ENCODE data around the gene NFE2.

Gene NFE2

GRCh38 chr12:54349036-54349435, 48.2 kb upstream of the NFE2 start:
- ATAC-seq: no peak

DNA sequence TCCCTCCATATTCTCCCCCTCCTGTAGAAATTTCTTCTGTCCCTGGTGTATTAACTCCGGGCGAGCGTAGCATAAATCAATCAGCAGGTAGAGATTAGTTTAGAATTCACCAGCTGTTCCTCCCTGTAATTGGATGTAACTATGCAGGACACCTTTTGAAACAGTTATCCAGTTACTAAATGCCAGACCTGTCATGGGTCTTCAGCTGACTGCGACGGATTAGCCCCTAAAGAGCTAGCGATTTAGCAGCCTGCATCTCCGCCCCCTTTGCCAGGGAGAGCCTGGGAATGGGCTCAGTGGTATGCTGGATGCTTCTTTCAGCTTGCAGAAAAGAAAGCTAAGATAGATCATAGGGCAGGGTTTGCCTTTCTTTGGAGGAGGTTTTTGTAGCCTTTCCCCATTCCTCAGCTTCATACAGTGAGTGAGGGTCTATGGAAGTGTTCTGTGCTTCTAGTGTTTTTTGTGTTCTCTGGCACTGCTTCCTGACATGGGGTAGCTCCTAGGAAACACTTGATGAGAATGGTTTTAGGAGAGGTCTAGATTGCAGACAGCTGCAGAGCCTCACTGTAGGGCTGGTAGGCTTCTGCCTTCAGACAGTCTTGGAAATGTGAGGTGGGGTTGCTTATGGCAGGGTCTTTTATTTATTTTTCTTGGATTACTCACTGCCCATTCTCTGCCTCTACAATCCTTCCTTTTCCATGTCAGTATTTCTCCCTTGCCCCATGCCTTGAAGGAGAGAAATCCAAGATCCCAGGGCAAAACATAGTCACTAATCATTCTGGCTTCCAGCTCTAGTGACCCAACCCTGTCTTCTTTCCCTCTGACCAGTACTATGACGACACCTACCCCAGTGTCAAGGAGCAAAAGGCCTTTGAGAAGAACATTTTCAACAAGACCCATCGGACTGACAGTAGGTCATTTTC, 40.8 kb upstream of the NFE2 start:
- no peak for TF ChIP-seq BACH2 (CRISPR knock-in tag; IDR thresholded peaks at IDR 0.05; ENCODE audit: borderline replicate concordance)
- no peak for ATAC-seq

More at GRCh38 chr12:54349036-54349435, 48.2 kb upstream of the NFE2 start:
- TF ChIP-seq ISL1 (CRISPR knock-in tag; IDR thresholded peaks at IDR 0.05) (no peak), TOX (CRISPR knock-in tag; IDR thresholded peaks at IDR 0.05; ENCODE audit: borderline replicate concordance) (no peak), ZC3H10 (CRISPR knock-in tag; IDR thresholded peaks at IDR 0.05) (no peak), RARB (CRISPR knock-in tag; IDR thresholded peaks at IDR 0.05) (no peak), ZNF8 (CRISPR knock-in tag; IDR thresholded peaks at IDR 0.05) (no peak), ARNTL (CRISPR knock-in tag; IDR thresholded peaks at IDR 0.05; ENCODE audit: borderline replicate concordance, low read depth) (no peak), ZNF565 (CRISPR knock-in tag; conservative IDR thresholded peaks at IDR 0.05; ENCODE audit: low read depth) (no peak), CSDC2 (CRISPR knock-in tag; IDR thresholded peaks at IDR 0.05) (no peak), BACH2 (CRISPR knock-in tag; IDR thresholded peaks at IDR 0.05; ENCODE audit: borderline replicate concordance) (no peak), PPARA (CRISPR knock-in tag; IDR thresholded peaks at IDR 0.05; ENCODE audit: borderline replicate concordance) (no peak), POU6F1 (CRISPR knock-in tag; IDR thresholded peaks at IDR 0.05; ENCODE audit: borderline replicate concordance, low read depth) (no peak), TCF4 (CRISPR knock-in tag; IDR thresholded peaks at IDR 0.05; ENCODE audit: borderline replicate concordance) (no peak), OSR1 (CRISPR knock-in tag; IDR thresholded peaks at IDR 0.05) (no peak), GLIS3 (CRISPR knock-in tag; IDR thresholded peaks at IDR 0.05) (no peak), ESRRG (CRISPR knock-in tag; IDR thresholded peaks at IDR 0.05) (no peak)
- TF ChIP-seq, protein P1, sequence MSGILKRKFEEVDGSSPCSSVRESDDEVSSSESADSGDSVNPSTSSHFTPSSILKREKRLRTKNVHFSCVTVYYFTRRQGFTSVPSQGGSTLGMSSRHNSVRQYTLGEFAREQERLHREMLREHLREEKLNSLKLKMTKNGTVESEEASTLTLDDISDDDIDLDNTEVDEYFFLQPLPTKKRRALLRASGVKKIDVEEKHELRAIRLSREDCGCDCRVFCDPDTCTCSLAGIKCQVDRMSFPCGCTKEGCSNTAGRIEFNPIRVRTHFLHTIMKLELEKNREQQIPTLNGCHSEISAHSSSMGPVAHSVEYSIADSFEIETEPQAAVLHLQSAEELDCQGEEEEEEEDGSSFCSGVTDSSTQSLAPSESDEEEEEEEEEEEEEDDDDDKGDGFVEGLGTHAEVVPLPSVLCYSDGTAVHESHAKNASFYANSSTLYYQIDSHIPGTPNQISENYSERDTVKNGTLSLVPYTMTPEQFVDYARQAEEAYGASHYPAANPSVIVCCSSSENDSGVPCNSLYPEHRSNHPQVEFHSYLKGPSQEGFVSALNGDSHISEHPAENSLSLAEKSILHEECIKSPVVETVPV (CRISPR knock-in tag; IDR thresholded peaks at IDR 0.05): no peak
- TF ChIP-seq, protein P2, sequence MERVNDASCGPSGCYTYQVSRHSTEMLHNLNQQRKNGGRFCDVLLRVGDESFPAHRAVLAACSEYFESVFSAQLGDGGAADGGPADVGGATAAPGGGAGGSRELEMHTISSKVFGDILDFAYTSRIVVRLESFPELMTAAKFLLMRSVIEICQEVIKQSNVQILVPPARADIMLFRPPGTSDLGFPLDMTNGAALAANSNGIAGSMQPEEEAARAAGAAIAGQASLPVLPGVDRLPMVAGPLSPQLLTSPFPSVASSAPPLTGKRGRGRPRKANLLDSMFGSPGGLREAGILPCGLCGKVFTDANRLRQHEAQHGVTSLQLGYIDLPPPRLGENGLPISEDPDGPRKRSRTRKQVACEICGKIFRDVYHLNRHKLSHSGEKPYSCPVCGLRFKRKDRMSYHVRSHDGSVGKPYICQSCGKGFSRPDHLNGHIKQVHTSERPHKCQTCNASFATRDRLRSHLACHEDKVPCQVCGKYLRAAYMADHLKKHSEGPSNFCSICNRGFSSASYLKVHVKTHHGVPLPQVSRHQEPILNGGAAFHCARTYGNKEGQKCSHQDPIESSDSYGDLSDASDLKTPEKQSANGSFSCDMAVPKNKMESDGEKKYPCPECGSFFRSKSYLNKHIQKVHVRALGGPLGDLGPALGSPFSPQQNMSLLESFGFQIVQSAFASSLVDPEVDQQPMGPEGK (CRISPR knock-in tag; IDR thresholded peaks at IDR 0.05; ENCODE audit: borderline replicate concordance): no peak
- TF ChIP-seq, protein P3, sequence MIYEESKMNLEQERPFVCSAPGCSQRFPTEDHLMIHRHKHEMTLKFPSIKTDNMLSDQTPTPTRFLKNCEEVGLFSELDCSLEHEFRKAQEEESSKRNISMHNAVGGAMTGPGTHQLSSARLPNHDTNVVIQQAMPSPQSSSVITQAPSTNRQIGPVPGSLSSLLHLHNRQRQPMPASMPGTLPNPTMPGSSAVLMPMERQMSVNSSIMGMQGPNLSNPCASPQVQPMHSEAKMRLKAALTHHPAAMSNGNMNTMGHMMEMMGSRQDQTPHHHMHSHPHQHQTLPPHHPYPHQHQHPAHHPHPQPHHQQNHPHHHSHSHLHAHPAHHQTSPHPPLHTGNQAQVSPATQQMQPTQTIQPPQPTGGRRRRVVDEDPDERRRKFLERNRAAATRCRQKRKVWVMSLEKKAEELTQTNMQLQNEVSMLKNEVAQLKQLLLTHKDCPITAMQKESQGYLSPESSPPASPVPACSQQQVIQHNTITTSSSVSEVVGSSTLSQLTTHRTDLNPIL (CRISPR knock-in tag; IDR thresholded peaks at IDR 0.05; ENCODE audit: low read depth): no peak

DNA sequence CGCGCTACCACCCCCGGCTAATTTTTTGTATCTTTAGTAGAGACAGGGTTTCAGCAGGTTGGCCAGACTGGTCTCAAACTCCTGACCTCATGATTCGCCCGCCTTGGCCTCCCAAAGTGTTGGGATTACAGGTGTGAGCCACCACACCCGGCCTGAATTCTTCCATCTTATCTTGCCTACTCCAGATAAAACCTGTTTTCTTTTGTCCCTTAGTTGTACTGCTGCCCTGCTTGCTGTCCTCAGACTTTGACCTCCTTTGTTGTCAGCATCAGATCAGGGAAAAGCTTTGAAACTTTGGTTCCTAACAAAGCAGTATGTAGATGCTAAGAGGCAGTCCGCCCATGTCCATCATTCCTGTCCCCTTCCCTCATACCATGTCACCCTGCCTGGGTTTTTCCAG, 40.0 kb upstream of the NFE2 start:
- TF ChIP-seq CSDC2 (CRISPR knock-in tag; IDR thresholded peaks at IDR 0.05): no peak
- TF ChIP-seq ZNF565 (CRISPR knock-in tag; conservative IDR thresholded peaks at IDR 0.05; ENCODE audit: low read depth): no peak
- TF ChIP-seq ESRRG (CRISPR knock-in tag; IDR thresholded peaks at IDR 0.05): no peak
- no peak for TF ChIP-seq ZFP3 (CRISPR knock-in tag; IDR thresholded peaks at IDR 0.05)
- TF ChIP-seq, protein P1 (CRISPR knock-in tag; IDR thresholded peaks at IDR 0.05): no peak
- TF ChIP-seq, protein P3 (CRISPR knock-in tag; IDR thresholded peaks at IDR 0.05; ENCODE audit: low read depth): no peak
- TF ChIP-seq RARB (CRISPR knock-in tag; IDR thresholded peaks at IDR 0.05): no peak
- TF ChIP-seq GLIS3 (CRISPR knock-in tag; IDR thresholded peaks at IDR 0.05): no peak
- no peak for TF ChIP-seq SNAI2 (CRISPR knock-in tag; IDR thresholded peaks at IDR 0.05)
- no peak for TF ChIP-seq TSHZ2 (CRISPR knock-in tag; IDR thresholded peaks at IDR 0.05)
- no peak for ATAC-seq
